ENCODE data around the gene TNF.

TNF gene

GRCh38 chr6:31557443-31558317 is 17.7 kb upstream of the TNF start:
- no peak for TF ChIP-seq CTCF (conservative IDR thresholded peaks at IDR 0.05)
- no peak overlapping the region for H3K27ac ChIP-seq

DNA sequence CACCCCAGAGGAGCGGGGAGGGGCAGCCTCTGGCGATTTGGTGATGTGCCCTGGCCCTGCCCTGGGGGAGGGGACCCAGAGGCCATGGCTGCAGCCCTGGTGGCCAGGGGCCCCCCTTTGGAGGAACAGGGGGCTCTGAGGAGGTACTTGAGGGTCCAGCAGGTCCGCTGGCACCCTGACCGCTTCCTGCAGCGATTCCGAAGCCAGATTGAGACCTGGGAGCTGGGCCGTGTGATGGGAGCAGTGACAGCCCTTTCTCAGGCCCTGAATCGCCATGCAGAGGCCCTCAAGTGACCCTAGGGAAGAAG is 17.1 kb upstream of the TNF start:
- TF ChIP-seq CTCF (conservative IDR thresholded peaks at IDR 0.05): no peak
- H3K27ac ChIP-seq: no peak overlapping the region

- TF ChIP-seq CTCF (conservative IDR thresholded peaks at IDR 0.05): no peak
- H3K27ac ChIP-seq: no peak overlapping the region
Observed at GRCh38 chr6:31558631-31559500, 16.5 kb upstream of the TNF start.

DNA sequence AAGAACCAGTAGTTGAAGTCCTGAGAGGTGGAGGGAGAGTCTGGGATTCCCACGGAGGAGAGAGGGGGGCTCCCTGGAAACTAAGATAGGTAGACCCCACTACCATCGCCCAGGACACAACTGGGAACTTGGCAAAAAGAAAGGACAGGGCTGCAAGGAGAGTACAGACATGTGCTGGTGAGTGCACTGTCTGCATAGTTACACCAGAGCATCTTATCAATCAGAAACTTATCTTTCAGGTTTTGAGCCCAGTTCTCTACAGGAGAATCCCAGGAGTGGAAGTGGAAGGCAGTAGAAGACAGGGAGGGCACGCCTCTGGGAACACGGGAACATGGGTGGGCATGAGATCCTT is 15.8 kb upstream of the TNF start:
- no peak for TF ChIP-seq CTCF (conservative IDR thresholded peaks at IDR 0.05)
- H3K27ac ChIP-seq: no peak overlapping the region

DNA sequence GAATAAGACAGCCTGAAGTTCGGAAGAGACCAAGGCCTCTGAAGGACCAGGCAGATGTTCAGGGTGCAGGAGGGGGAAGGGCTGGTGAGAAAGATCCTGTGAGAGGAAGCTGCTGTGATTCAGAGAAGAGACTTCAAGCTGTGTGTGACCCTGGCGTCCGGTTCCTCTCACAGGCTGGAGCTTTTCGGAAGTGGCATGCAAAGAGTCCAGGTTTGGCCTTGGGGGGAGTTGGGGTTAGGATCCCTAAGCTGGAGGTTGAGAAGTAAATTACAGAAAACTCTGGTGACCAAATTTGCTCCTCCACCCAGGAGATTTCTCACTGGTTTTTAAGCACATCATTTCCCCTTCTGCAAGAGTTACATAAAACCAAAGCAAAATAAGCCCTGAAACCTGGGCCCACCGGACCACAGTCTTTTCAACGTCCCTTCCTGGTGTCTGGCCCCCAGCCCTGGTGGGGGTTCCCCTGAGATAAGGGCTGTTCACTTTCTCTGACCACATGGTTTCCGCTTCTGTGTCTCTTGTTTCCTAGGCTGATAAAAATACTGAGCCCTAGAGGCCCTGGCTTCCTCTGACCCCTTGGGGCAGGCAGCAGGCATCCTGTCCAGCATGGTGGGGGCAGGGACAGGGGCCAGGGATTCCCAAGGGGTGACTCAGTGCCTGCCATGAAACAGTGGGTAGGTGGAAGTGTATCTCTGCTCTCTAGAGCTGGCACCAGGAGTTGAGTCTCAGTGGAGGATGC is 15.2 kb upstream of the TNF start:
- no peak for TF ChIP-seq CTCF (conservative IDR thresholded peaks at IDR 0.05)
- no peak overlapping the region for H3K27ac ChIP-seq

DNA sequence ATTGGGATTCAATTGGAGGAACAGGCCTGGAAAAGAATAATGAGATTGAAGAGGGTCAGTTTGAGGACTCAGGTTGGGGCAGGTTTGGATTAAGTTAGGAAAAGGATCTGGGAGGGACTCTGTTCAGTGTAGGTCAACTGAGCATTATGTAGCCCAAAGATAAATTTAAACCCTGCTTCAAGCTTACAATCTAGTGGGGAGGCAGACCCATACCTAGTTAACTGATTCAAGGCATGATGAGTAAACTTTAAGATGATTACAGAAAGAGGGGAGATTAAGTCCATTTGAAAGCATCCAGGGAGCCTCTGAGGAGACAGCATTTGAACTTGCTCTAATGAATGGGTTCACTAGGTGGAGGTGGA is 14.7 kb upstream of the TNF start:
- H3K27ac ChIP-seq: no peak overlapping the region
- TF ChIP-seq CTCF (conservative IDR thresholded peaks at IDR 0.05): no peak

All from VCaP (cell line).